ENCODE data around the gene POLR1A. TPM values are rescaled to one million over a fixed set of nuclear protein-coding genes. Genes with fewer than 3 reads are reported as not detected.

POLR1A gene
- total RNA-seq, 1 experiment from 2014 or later: 47.5 TPM

GRCh38 chr2:85976106-85976920 lies 129.4 kb downstream of the POLR1A start:
- ChIA-PET POLR2A (no interaction called here), CTCF (no interaction called here)
- peaks cover 16% of the 10 kb centered on the region for H3K9me3 Mint-ChIP-seq
- DNase-seq (ENCODE audit: low spot score) (no peak), ATAC-seq (no peak)
- H3K4me1 Mint-ChIP-seq: no peaks in the 10 kb centered on the region
- TF ChIP-seq ZNF425 (CRISPR knock-in tag; conservative IDR thresholded peaks at IDR 0.05) (no peak), NFATC4 (CRISPR knock-in tag; IDR thresholded peaks at IDR 0.05) (no peak), CREB1 (CRISPR knock-in tag; IDR thresholded peaks at IDR 0.05) (no peak), TCF7 (CRISPR knock-in tag; IDR thresholded peaks at IDR 0.05; ENCODE audit: low read depth) (no peak), PRDM15 (CRISPR knock-in tag; IDR thresholded peaks at IDR 0.05) (no peak), CDX4 (CRISPR knock-in tag; IDR thresholded peaks at IDR 0.05; ENCODE audit: borderline replicate concordance) (no peak), USF1 (CRISPR knock-in tag; IDR thresholded peaks at IDR 0.05) (no peak), ZNF396 (CRISPR knock-in tag; IDR thresholded peaks at IDR 0.05; ENCODE audit: borderline replicate concordance) (no peak), EMX1 (CRISPR knock-in tag; IDR thresholded peaks at IDR 0.05) (no peak), CREM (CRISPR knock-in tag; IDR thresholded peaks at IDR 0.05) (no peak), KAT7 (CRISPR knock-in tag; IDR thresholded peaks at IDR 0.05; ENCODE audit: borderline replicate concordance) (no peak), ZNF138 (CRISPR knock-in tag; conservative IDR thresholded peaks at IDR 0.05) (no peak), NR3C1 (CRISPR knock-in tag; conservative IDR thresholded peaks at IDR 0.05; ENCODE audit: low read depth) (no peak), NR1H2 (CRISPR knock-in tag; IDR thresholded peaks at IDR 0.05) (no peak), AR (CRISPR knock-in tag; IDR thresholded peaks at IDR 0.05) (no peak)
- no peak overlapping the region for H3K4me3 Mint-ChIP-seq
- H3K36me3 Mint-ChIP-seq: no peaks in the 10 kb centered on the region
- peaks cover 11% of the 10 kb centered on the region for H3K27me3 Mint-ChIP-seq (ENCODE audit: low read depth)
- H3K27ac Mint-ChIP-seq: no peak overlapping the region
